ENCODE results near the gene MAPK8IP2.
"Not testable (repeated sequence)": the region's sequence is repeated elsewhere in the genome, so short reads cannot be mapped to it uniquely, and the experiment has no call there.

Gene MAPK8IP2

GRCh38 chr22:50626850-50627641 lies 26.5 kb downstream of the MAPK8IP2 start:
- DNase-seq (ENCODE audit: low read depth): no peak
- H3K4me3 ChIP-seq (ENCODE audit: low read depth, low read length): peak overlapping the region; percentile 77

- peak; percentile 40 for DNase-seq (ENCODE audit: low read depth)
- H3K4me3 ChIP-seq (ENCODE audit: low read depth, low read length): peak within 1 kb of the TSS; percentile 77
These were observed 27.3 kb downstream of the MAPK8IP2 start, which contains the start of gene ARSA for GRCh38 chr22:50627642-50628542. ARSA (minus strand) TSS chr22:50628152; CDS start chr22:50627779, 373 bp downstream.

GRCh38 chr22:50628543-50629134 lies 28.0 kb downstream of the MAPK8IP2 start:
- H3K4me3 ChIP-seq (ENCODE audit: low read depth, low read length): peak overlapping the region; percentile 77
- no peak for DNase-seq (ENCODE audit: low read depth)

- no peak for DNase-seq (ENCODE audit: low read depth)
- H3K4me3 ChIP-seq (ENCODE audit: low read depth, low read length): no peak overlapping the region
These were observed 29.8 kb downstream of the MAPK8IP2 start for GRCh38 chr22:50630376-50630775.

GRCh38 chr22:50633086-50633485 lies 32.5 kb downstream of the MAPK8IP2 start:
- DNase-seq (ENCODE audit: low read depth): no peak
- H3K4me3 ChIP-seq (ENCODE audit: low read depth, low read length): no peak overlapping the region

- DNase-seq (ENCODE audit: low read depth): no peak
- H3K4me3 ChIP-seq (ENCODE audit: low read depth, low read length): no peak overlapping the region
These were observed 33.2 kb downstream of the MAPK8IP2 start for GRCh38 chr22:50633771-50634170.

GRCh38 chr22:50635591-50635990 lies 35.0 kb downstream of the MAPK8IP2 start:
- no peak for DNase-seq (ENCODE audit: low read depth)
- H3K4me3 ChIP-seq (ENCODE audit: low read depth, low read length): no peak overlapping the region

GRCh38 chr22:50640296-50640695 lies 39.7 kb downstream of the MAPK8IP2 start:
- DNase-seq (ENCODE audit: low read depth): not testable (repeated sequence)

GRCh38 chr22:50640857-50641647 lies 40.5 kb downstream of the MAPK8IP2 start:
- H3K4me3 ChIP-seq (ENCODE audit: low read depth, low read length): no peak overlapping the region
- DNase-seq (ENCODE audit: low read depth): no peak

More at GRCh38 chr22:50640296-50640695, 39.7 kb downstream of the MAPK8IP2 start:
- not testable (repeated sequence) for H3K4me3 ChIP-seq (ENCODE audit: low read depth, low read length)

GRCh38 chr22:50641696-50642607 lies 41.4 kb downstream of the MAPK8IP2 start:
- DNase-seq (ENCODE audit: low read depth): no peak
- H3K4me3 ChIP-seq (ENCODE audit: low read depth, low read length): no peak overlapping the region

GRCh38 chr22:50643021-50643820 lies 42.6 kb downstream of the MAPK8IP2 start:
- DNase-seq (ENCODE audit: low read depth): not testable (repeated sequence)

GRCh38 chr22:50643821-50644101 lies 43.2 kb downstream of the MAPK8IP2 start:
- DNase-seq (ENCODE audit: low read depth); H3K4me3 ChIP-seq (ENCODE audit: low read depth, low read length): not testable (repeated sequence)

More at GRCh38 chr22:50643021-50643820, 42.6 kb downstream of the MAPK8IP2 start:
- not testable (repeated sequence) for H3K4me3 ChIP-seq (ENCODE audit: low read depth, low read length)

GRCh38 chr22:50653256-50653655 lies 52.7 kb downstream of the MAPK8IP2 start:
- no peak overlapping the region for H3K4me3 ChIP-seq (ENCODE audit: low read depth, low read length)
- no peak for DNase-seq (ENCODE audit: low read depth)

- H3K4me3 ChIP-seq (ENCODE audit: low read depth, low read length); DNase-seq (ENCODE audit: low read depth): not testable (repeated sequence)
These were observed 54.1 kb downstream of the MAPK8IP2 start for GRCh38 chr22:50654664-50655063.

GRCh38 chr22:50656122-50657070 lies 55.8 kb downstream of the MAPK8IP2 start:
- peak; percentile 24 for DNase-seq (ENCODE audit: low read depth)
- H3K4me3 ChIP-seq (ENCODE audit: low read depth, low read length): no peak overlapping the region

- no peak overlapping the region for H3K4me3 ChIP-seq (ENCODE audit: low read depth, low read length)
These were observed 57.3 kb downstream of the MAPK8IP2 start for GRCh38 chr22:50657925-50658324.

More at GRCh38 chr22:50657925-50658324, 57.3 kb downstream of the MAPK8IP2 start:
- no peak for DNase-seq (ENCODE audit: low read depth)

Measured in skeletal muscle cell (primary cell).